ENCODE results near the gene TCHH.
A peak's percentile ranks its signal among the peaks of the same experiment; 100 is the strongest.
"Not testable (repeated sequence)": the region's sequence is repeated elsewhere in the genome, so short reads cannot be mapped to it uniquely, and the experiment has no call there.

Gene TCHH

DNA sequence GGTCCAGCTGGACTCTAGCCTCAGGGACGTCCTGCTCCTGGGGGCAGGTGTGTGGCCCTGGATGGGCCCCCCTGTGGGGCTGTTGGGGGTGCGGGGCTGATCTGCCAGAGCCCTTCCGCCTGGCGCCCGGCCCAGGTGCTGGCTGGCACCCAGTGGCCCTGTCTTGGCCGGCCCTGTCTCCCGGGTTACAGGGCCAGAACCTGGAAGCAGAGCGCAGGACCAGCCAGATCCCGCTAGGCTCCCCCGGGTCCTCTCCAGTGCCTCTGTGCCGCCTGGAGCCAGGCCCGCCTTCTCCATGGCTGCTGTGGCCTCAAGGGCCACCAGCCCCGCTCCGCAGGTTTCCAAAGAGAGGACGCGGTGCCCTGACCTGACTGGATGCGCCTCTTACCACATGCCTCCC lies 34.2 kb downstream of the TCHH start:
- DNase-seq; intact Hi-C loops (cut with DNase I): not testable (repeated sequence)

DNA sequence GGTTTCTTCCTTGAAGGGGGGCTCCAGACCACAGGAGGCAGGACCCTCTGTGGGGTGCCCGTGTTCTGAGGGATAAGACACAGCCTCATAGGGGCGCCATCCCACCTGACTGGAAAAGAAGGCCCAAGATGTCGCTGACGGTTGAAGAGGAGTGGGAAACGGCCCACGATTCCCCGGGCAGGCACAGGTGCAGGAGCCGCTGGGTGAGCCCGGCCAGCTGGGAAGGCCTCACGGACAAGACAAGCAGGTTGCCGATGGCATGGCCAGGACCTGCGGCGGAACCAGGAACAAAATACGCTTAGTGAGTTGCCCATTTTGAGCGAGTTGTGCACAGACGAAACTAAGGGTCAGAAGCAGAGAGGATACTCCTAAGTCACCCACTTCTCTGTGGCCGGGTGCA lies 34.8 kb downstream of the TCHH start:
- intact Hi-C loops (cut with DNase I) = not testable (repeated sequence)

DNA sequence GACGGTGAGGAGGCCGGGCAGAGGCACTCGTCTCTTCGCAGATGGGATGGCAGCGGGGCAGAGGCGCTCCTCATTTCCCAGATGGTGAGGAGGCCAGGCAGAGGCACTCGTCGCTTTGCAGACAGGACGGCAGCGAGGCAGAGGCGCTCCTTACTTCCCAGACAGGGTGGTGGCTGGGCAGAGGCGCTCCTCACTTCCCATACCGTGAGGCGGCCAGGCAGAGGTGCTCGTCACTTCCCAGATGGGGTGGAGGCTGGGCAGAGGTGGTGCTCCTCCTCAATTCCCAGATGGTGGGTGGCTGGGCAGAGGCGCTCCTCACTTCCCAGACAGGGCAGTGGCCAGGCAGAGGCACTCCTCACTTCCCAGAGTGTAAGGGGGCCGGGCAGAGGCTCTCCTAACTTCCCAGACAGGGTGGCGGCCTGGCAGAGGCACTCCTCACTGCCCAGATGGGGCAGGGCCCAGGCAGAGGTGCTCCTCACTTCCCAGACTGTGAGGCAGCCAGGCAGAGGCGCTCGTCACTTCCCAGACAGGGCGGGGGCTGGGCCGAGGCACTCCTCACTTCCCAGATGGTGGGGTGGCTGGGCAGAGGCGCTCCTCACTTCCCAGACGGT lies 36.3 kb downstream of the TCHH start:
- no peak for DNase-seq
- intact Hi-C loops (cut with DNase I) = no loop called here

More for the DNA sequence above, 34.8 kb downstream of the TCHH start:
- not testable (repeated sequence) for DNase-seq

GRCh38 chr1:152072311-152072710 lies 42.9 kb downstream of the TCHH start:
- intact Hi-C loops (cut with DNase I) = no loop called here
- no peak for DNase-seq

DNA sequence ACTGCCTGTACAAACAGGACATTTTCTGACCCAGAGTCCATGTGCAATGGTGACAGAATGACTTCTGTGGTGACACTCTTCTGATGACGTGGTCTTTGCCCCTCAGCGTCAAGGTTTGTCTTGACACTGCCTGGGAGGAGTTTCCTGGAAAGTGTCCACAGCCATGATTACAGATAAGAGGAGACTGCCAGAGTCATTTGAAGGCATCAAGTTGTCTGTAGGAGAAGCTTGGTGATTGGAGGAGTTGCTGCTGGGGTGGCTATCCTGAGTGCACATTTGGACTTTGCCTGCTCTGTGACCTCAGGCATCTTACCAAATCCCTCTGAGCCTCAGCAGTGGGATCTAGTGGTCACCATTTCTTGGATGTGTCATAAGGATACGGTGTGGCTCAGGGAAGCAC lies 44.1 kb downstream of the TCHH start:
- no peak for DNase-seq
- intact Hi-C loops (cut with DNase I) = no loop called here

- intact Hi-C loops (cut with DNase I) = no loop called here
- DNase-seq = peak in 1 of 42 donors; percentile 2
These were observed 47.3 kb downstream of the TCHH start for GRCh38 chr1:152067929-152068328.

- DNase-seq = no peak
- intact Hi-C loops (cut with DNase I) = no loop called here
These were observed 48.1 kb downstream of the TCHH start for GRCh38 chr1:152067150-152067549.

GRCh38 chr1:152061952-152062351 lies 53.3 kb downstream of the TCHH start:
- intact Hi-C loops (cut with DNase I) = no loop called here
- DNase-seq = no peak

All from head of caudate nucleus (tissue), 42 donors.